ENCODE data around the gene CLSTN2.

The CLSTN2 gene

DNA sequence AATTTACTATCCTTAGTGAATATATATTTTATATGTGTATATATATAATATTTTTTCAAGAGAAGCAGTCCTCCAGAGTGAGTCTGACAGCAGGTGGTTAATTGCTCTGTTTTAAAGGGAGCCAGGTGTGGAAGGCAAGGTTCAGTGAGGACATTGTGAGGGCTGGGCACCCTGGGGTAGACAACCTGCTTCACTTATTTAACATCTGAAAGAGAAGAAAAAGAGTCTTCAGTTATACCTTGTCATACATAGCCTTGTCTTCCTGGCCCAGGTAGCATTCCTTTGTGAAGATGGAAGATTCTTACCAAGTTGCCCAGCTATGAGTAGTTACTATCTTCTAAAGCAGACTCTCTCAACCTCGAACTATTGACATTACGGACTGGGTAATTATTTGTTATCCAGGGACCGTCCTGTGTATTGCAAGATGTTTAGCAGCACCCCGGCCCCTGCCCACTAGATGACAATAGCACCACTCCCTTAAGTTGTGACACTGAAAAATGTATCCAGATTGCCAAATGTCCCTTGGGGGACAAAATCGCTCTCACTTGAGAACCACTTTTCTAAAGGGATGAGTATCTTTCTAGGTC is 406.9 kb downstream of the CLSTN2 start:
- DNase-seq (ENCODE audit: low spot score): no peak

DNA sequence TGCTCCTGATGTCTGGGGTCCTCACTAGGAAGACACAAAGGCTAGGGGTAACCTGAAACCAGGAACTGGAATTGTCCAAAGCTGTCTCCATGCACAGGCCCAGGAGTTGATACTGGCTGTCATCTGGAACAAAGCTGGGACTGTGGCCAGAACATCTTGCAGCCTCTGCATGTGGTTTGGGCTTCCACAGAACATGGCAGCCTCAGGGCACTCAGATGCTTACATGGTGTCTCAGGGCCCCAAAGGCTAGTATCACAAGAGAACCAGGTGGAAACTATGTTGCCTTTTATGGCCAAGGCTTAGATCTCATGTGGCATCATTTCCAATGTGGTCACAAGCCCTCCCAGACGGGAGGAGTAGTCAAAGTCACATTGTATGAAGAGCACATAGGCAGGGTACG is 407.7 kb downstream of the CLSTN2 start:
- DNase-seq (ENCODE audit: low spot score): no peak

DNA sequence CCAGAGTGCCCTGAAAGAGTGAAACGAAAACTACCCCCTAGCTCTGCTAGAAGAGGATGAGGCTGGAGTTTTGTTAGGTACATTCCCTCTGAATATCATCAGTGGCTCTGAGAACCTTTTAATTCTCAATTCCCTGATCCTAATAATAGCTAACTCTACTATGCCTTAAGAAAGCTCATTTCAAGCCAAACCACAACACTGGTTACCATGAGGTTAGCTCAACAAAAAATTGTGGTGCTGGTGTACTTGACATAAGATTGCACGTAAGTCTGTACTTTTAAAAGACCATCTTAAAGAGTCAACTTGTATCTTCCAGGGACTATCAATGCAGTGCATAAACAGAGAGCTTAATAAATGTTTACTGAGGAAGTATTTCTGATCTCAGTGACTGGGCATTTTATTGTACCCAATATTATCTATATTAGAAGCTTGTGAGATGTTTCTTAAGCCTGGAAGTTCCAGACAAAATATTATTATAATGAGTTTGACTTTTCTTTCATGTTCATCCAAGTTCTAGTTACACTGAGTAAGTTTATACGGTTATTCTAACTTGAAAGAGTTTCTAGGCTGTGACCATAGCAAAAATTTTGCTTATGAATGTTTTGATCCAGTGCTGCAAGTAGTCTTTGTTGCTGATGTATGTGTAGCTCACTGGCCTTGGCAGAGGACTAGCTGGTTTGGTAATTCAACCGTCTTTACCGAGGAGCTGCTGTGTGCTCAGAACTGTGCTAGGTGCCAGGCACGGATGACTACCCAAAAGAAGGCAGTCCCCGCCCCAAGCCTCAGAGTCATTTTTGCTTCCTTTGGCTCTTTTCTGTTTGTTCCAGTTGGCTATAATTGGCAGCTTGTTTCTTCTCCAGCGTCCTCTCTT is 408.5 kb downstream of the CLSTN2 start:
- no peak for DNase-seq (ENCODE audit: low spot score)

DNA sequence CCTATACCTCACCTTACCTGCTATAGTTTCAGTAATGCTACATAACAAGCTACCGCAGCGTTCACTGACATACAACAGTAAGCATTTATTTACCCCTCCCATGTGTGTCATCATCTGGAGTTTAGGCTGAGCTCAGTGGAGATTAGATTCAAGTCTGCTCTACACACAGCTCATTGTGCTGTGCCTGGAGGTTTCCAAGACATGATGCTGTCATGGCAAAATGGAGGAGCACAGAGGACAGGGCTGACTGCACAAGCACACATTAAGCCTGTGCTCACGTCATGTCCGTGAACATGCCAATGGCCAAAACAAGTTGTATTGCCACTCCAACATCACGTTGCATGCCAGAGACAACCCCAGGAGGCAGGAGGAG is 409.1 kb downstream of the CLSTN2 start:
- no peak for DNase-seq (ENCODE audit: low spot score)

DNA sequence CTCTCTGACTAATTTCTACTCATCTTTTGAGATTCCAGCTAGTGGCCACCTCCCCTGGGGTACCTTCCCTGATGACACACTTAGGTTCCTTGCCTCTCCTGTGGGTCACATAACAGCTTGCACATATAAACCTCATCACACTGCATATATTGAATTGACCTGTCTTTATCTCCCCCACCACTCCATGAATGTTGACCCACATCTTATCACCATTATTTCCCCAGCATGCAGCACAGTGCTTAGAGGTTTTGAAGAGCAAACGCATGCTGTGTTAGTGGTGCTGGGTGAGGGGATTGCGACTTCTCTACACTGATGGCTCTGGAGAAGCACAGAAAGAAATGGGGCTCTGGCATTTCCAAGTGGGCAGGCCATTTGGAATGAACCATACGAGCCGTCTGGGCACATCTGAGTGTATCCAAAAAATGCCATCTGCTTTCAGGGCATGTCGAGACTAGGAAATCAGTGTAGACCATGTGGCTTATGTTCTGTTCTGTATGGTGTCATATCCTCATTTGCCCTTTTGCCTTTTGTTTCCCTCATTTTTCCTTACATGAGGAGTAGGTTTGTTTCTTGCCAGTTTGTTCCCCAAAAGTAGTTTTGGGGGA is 409.7 kb downstream of the CLSTN2 start:
- no peak for DNase-seq (ENCODE audit: low spot score)

DNA sequence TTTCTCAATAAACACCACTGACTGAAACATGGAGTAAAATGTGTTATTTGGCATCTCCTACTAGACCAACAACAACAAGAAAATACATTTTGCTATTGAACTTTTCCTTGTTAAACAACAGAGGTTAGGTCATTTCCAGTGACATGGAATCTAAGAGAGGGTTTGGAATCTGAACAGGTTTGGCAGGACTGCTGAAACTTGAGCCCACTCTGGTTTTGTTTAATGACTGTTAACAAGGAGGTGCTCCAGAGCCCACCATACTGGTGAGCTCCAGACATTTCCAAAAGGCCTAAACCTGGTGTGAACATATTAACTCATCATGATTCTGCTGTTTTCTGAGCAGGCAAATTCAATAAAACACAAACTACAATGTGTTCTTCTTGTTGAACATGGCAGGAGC is 412.2 kb downstream of the CLSTN2 start:
- no peak for DNase-seq (ENCODE audit: low spot score)

DNA sequence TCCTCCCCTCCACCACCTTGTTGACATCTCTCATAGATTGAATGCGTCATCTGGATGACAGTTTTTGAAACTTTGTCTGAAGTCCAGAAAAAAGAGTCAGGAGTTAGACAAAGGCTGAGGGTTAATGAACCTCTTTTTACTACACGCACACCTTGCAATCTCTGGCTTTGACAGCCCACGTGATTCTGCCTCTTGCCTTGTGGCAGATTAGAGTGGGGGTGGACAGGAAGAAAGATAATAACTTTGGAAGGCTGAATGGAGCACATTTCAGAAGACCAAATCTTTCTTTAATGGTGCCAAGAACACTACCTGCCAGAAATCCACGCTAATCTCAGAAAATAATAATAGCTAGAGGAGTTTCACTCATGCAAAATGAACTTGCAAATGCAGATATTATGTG is 415.0 kb downstream of the CLSTN2 start:
- no peak for DNase-seq (ENCODE audit: low spot score)

DNA sequence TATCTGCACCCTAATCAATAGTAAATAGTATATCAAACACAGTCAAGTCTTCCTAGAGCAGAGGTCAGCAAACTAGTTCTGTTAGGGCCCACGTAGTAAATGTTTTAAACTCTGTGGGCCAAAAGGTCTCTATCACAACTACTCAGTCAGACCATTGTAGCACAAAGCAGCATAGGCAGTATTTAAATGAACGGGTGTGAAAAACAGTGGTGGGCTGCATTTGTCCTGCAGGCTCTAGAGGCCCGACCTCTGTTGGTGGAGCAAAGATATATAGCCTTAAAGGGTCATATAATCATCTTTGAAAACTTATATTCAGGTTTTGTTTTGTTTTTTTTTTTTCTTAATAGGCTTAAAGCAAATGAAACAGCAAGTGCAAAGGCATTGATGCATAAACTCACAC is 416.5 kb downstream of the CLSTN2 start:
- no peak for DNase-seq (ENCODE audit: low spot score)

DNA sequence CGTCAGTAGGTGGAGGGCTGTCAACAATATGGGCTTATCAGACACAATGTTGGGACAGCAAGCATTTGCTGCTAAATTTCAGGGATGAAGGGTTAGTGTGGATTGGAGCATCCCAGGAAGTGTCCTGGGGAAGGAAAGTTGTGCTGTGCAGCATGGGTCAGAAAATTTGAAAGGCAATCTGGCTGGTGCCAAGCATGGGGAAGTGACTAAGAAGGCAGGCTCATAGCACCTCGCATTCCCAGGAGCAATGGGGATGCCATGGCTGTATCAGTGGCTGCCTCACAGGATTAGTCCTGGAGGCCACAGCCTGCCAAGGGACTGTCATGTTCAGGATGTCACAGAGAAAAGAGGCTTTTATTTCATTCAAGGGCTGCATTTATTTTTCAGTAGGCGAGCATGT is 420.5 kb downstream of the CLSTN2 start:
- DNase-seq (ENCODE audit: low spot score): no peak

DNA sequence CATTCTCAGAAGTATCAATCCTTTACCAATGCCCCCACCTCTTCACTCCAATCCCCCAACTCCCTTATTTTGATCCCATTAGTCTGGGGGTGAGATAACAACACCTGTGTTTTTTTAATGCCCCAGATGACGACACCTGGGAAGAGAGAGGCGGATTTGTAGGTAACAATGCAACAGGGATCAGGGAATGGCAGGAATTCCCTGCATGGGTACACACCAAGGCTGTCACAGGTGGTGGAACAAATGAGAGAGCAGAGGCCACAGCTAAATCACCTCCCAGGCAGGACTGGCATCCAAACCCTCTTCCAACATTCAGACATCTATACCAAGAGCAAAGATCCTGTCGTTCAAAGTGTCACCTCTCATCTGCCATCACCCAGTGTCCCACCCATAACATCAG is 423.7 kb downstream of the CLSTN2 start:
- no peak for DNase-seq (ENCODE audit: low spot score)

DNA sequence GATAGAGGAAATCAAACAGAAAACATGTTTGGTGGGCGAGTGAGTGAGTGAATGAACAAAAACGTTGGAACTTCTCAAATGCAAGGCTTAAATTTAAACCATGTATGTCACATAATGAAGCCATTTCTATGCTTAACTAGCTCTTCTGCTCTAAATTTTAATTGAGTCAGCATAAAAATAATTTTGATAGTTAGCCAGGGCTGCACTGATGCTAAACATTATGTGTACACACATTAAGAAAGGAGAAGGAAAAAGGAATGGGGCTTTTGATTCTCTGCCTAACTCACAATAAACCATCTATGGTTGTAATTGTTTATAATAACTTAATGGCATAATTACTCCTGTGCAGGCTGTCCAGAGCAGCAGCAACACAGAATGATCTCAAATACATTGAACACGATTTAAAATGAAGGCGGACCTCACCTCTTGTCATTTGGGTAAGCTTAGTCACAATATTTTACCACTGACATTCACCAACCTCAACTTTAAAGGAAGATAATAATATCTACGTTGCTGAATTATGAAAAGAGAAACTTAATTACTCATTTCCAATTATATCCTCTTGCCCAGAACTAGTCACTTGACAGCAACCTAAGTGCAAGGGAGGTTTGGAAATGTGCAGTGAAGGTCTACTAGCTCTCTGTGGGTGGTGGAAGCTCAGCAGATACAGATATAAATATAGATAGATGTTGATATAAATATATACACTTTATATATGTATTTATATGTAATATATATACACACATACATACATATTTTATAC is 424.4 kb downstream of the CLSTN2 start:
- no peak for DNase-seq (ENCODE audit: low spot score)

DNA sequence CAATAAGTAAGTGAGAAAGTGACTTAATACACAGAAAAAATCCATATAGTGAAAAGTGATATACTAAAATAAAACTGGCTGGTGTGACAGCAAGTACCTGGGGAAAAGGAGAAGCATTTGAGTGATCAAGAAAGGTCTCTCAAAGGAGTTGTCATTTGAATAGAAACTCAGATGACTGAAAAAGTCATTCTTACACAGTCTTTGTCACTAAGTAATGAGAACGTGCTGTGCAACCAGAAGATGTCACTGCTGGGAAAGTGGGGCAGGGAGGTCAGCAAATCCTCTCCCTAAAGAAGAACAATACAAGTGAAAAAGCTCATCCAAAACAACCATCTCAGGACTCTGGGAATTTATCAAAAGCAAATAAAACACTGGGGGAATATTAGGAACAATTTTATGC is 425.3 kb downstream of the CLSTN2 start:
- DNase-seq (ENCODE audit: low spot score): no peak

DNA sequence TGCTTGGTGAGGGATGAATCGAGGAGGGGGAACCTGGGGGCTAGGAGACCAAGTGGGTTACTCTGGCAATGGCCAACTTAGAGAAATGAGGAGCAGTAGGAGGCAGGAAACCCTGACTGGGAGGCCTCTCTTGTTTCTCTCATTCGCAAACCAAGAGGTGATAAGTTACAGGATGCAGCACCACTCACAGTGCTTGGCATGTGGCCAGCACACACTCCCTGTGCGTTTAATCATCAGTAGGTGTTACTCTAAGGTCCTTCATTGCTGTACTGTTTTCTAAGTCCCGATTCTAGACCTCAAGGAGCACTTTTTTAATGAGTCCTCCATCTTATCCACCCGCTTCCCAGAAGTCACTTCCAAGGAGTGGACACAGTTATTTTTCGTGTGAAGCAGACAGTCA is 428.8 kb downstream of the CLSTN2 start:
- no peak for DNase-seq (ENCODE audit: low spot score)

DNA sequence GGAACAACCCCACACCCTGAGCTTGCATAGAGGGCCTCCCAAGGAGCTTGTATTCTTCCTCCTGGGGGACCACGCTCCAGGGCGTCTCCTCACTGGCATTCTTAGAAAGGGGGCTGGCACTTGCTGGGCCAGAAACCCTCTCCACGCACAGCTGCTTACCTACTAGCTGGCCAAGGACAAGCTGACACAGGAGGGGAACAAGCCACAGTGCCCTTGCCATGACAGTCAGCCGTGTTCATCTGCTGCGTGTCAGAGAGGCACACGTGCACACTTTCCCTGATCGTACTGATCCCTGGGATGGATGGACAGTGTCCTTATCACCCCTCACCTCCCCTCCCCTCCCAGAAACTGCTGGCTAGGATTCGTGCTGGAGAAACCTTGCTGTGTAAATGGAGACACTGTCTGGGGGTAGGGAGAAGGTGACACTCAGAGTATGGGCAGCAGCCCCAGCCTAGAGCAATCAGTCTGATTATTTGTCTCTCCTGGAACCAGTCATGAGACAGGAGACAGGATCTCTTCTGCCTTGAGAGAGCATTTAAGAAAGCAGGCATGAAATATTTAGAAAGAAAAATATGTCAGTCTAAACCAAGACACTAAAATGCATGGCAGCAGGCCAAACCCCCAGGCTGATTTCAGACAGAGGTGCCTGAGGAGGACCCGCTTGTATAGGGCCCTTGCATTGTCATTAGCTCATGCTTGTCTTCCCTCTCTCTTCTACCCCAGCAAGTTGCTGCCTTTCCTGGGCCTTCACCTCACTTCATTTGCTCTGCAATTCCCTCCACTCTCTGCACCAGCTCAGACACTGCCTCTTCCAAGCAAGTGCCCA is 431.1 kb downstream of the CLSTN2 start:
- no peak for DNase-seq (ENCODE audit: low spot score)

DNA sequence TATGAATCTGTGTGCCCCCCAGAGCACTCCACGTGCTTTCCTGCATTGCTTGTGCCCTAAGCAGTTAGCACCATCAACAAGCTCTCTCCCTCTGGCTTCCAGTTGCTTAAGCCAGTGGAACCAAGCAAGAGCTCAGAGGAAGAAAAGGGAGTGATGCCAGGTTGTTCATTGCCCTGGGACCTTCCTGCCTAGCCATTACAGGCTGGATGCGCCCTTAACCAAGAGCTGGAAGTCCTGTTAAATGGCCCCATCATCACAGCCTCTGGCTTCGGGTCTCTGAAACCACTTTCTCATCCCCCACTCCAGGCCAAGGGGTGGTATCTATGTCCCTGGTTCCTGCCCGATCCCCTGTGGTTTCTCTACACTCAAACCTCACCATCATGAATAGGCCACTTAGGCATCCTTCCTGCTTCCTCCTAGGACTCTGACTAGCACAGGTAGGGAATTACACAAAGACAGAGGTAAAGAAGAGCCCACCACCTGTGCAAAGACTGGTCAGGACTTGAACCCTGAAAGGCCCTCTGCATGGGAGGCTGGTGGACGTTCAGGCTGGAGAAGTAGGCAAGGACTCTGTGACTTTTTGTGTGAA is 433.3 kb downstream of the CLSTN2 start:
- DNase-seq (ENCODE audit: low spot score): no peak

DNA sequence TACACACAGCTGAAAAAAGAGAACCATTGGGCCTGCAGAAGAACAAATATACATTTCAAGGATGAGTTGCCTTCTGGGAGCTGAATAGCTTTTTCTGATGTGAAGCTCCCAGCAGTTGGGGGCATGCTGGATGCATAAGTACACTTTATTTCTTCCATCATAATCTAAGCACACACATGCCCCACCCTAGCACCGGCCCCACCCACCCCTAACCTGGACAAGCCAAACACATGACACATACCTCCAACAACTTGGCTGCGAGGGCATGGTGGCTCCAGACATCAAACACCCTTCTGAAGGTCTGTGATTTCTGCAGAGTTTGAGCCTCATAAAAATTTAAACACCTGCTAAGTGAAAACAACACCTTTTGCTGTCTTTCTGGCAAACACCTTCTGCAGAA is 435.7 kb downstream of the CLSTN2 start:
- no peak for DNase-seq (ENCODE audit: low spot score)

DNA sequence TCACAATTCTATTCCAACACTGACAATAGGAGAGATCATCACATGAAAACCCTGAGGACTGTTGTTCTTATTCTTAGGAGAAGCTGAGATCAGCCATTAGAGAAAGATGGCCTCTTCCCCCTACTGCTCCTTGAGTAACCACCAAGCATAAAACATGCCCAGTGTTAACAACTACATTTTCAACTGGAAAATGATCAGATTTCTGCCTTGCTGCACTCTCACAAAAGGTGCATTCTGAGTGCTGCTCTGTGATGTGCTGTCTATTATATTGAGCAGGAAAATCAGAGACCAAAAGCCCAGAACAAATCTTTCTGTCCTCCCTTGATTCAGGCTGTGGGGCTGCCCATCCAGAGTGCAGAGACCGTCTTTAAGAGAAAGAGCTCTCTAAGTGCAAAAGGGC is 438.2 kb downstream of the CLSTN2 start:
- DNase-seq (ENCODE audit: low spot score): no peak

DNA sequence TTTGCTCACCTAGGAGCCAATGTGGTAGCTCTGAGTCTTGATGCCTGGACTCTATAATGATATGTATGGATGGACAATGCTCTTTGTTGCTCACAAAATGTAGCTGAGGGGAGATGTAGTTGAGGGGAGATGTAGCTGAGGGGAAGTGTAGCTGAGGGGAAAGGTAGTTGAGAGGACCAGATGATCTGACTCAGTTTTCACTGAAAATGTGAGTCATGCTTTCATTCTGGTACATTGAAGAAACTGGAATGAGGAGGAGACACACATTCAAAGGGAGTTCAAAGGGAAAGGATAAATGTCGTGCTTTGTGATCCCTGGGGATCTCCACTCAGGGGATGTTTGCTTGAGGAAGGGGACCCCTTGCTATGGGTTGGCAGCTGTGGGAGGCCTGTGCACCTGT is 440.0 kb downstream of the CLSTN2 start:
- DNase-seq (ENCODE audit: low spot score): no peak

DNA sequence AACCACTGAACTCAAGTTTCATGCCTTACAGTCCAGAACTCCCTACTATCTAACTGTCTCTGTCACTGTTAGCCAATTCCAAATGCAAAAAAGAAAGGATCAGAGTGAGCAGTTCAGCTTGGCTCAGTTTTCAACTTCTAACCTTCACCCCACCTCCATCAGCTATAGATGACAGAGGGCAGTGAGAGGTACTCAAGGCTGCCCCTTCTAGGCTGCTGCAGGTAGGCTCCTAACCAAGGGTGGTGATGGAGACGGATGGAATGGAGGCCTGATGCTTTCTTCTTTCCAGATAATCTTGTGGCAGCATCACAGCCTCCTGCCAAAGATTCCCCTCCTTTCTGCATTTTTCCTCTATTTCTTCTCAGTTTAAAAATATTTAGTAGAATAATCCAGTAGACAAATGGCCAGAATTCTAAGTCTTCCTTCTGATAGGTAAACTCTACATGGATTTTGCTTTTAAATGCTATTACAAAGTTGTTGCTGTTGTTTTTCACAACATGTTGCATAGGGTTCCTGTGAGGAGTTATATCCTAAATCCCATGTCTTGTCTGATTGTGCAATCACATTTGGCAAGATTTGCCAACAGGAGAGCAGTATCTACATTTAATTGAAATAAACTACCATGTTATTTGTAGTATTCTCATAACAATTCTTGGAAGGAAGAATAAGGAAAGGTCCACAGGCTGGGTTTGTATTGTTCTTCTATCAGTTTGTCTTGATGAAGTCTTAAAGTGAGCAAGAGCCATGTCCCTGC is 441.3 kb downstream of the CLSTN2 start:
- DNase-seq (ENCODE audit: low spot score): no peak

DNA sequence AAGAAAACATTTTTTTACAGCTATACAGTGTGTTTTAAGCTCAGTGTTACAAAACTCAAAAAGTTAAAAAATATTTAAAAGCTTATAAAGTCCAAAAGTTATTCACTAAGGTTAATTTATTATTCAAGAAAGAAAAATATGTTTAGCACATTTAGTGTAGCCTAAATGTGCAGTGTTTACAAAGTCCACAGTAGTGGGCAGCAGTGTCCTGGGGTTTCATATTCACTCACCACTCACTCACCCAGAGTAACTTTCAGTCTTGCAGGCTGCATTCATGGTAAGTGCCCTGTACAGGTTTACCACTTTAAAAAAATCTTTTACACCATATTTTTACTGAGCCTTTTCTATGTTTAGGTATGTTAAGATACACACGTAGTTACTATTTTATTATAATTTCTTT is 442.7 kb downstream of the CLSTN2 start:
- DNase-seq (ENCODE audit: low spot score): no peak

All from pons (tissue), 1 donor.